IMR-90 (cell line): Measurements from ENCODE around the gene DOCK4. TPM values are rescaled to one million over a fixed set of nuclear protein-coding genes. Genes with fewer than 3 reads are reported as not detected.

Experiments used
- ATAC-seq: fragments of 200-7000 bp; cut with Tn5 transposase; 2 replicates; pipeline ENCODE4 v1.9.1; 2020; ENCODE audit warnings: low read depth, mild to moderate bottlenecking, moderate library complexity
- BruUV-seq: library from RNA; stranded (reverse); fragments of 400-500 nt; replicated peaks from 2 replicates; lab custom pipeline; 2021; lab: Mats Ljungman, UMichigan
- CTCF ChIA-PET: fragments of 300-600 bp; formaldehyde crosslinking; extraction: SDS; loops from one replicate; lab custom pipeline; 2021; ENCODE audit warnings: antibody characterized with exemption; lab: Yijun Ruan, JAX
- POLR2A ChIA-PET: fragments of 300-600 bp; sonication (Branson Sonifier 250); formaldehyde crosslinking; loops from one replicate; lab custom pipeline; 2022; ENCODE audit warnings: antibody characterized with exemption; ENCODE audit not compliant: unreplicated experiment; lab: Charles Lee
- DNase-seq: peaks from one replicate; pipeline ENCODE4 v3.0.0; 2013
- H2AFZ ChIP-seq: replicated peaks from 2 replicates; pipeline ENCODE3; 2013; ENCODE audit warnings: low read length, mild to moderate bottlenecking; ENCODE audit not compliant: poor library complexity
- H2AK5ac ChIP-seq: 2 replicates; pipeline ENCODE4 v1.6.1; 2013; ENCODE audit warnings: low read depth, low read length, inconsistent platforms
- H2AK9ac ChIP-seq: replicated peaks from 2 replicates; pipeline ENCODE3; 2013; ENCODE audit warnings: mild to moderate bottlenecking, low read depth, low read length, moderate library complexity; ENCODE audit not compliant: poor library complexity
- H2BK120ac ChIP-seq: 2 replicates; pipeline ENCODE4 v1.6.1; 2013; ENCODE audit warnings: low read depth, low read length, inconsistent platforms
- H2BK15ac ChIP-seq: 3 replicates; pipeline ENCODE4 v1.6.1; 2013; ENCODE audit warnings: low read depth, low read length, inconsistent platforms
- H2BK20ac ChIP-seq: 2 replicates; pipeline ENCODE4 v1.6.1; 2013; ENCODE audit warnings: low read depth, mild to moderate bottlenecking, inconsistent platforms, low read length, moderate library complexity
- H2BK5ac ChIP-seq: 2 replicates; pipeline ENCODE4 v1.6.1; 2013; ENCODE audit warnings: mild to moderate bottlenecking, low read depth, low read length, inconsistent platforms; ENCODE audit not compliant: poor library complexity, severe bottlenecking
- H3K14ac ChIP-seq: replicated peaks from 2 replicates; pipeline ENCODE4 v1.6.1; 2013; ENCODE audit warnings: low read depth, low read length, inconsistent platforms
- H3K18ac ChIP-seq: 2 replicates; pipeline ENCODE4 v1.6.1; 2013; ENCODE audit warnings: low read depth, low read length, control low read depth
- H3K23ac ChIP-seq: 2 replicates; pipeline ENCODE4 v1.6.1; 2013; ENCODE audit warnings: low read depth, low read length, inconsistent platforms
- H3K27ac ChIP-seq: 2 replicates; pipeline ENCODE4 v1.5.1; 2013; ENCODE audit warnings: mild to moderate bottlenecking, control low read depth, low read length; ENCODE audit not compliant: insufficient read depth
- H3K27me3 ChIP-seq: 2 replicates; pipeline ENCODE4 v1.6.1; 2013; ENCODE audit warnings: low read length; ENCODE audit not compliant: control insufficient read depth, insufficient read depth
- H3K36me3 ChIP-seq: 2 replicates; pipeline ENCODE4 v1.6.1; 2013; ENCODE audit warnings: low read length, mixed read lengths; ENCODE audit not compliant: control insufficient read depth, insufficient read depth
- H3K4ac ChIP-seq: 2 replicates; pipeline ENCODE4 v1.6.1; 2013; ENCODE audit warnings: low read depth, low read length, inconsistent platforms
- H3K4me1 ChIP-seq: 2 replicates; pipeline ENCODE4 v1.6.1; 2013; ENCODE audit warnings: low read length, mixed read lengths; ENCODE audit not compliant: control insufficient read depth, insufficient read depth
- H3K4me2 ChIP-seq: 2 replicates; pipeline ENCODE4 v1.6.1; 2013; ENCODE audit warnings: low read depth, mild to moderate bottlenecking, control low read depth, low read length, moderate library complexity
- H3K4me3 ChIP-seq: 2 replicates; pipeline ENCODE4 v1.5.1; 2013; ENCODE audit warnings: low read depth, mild to moderate bottlenecking, control low read depth, low read length, moderate library complexity; ENCODE audit not compliant: insufficient read depth
- H3K56ac ChIP-seq: 2 replicates; pipeline ENCODE4 v1.6.1; 2013; ENCODE audit warnings: low read length, inconsistent platforms; ENCODE audit not compliant: insufficient read depth; ENCODE audit errors: extremely low read depth
- H3K79me1 ChIP-seq, 2 experiments: 2 replicates each; pipeline ENCODE4 v1.6.1; 2013; ENCODE audit warnings: low read length in 2 of 2, inconsistent platforms in 1 of 2, low read depth in 1 of 2
- H3K9ac ChIP-seq: 2 replicates; pipeline ENCODE4 v1.6.1; 2013; ENCODE audit warnings: low read depth, low read length, control low read depth
- H3K9me1 ChIP-seq: 2 replicates; pipeline ENCODE4 v1.6.1; 2013; ENCODE audit warnings: low read length, inconsistent platforms; ENCODE audit not compliant: insufficient read depth
- H3K9me3 ChIP-seq: 2 replicates; pipeline ENCODE4 v1.6.1; 2013; ENCODE audit warnings: low read length; ENCODE audit not compliant: control insufficient read depth, insufficient read depth
- H4K20me1 ChIP-seq: 2 replicates; pipeline ENCODE4 v1.6.1; 2013; ENCODE audit warnings: low read length, inconsistent platforms; ENCODE audit not compliant: insufficient read depth
- H4K5ac ChIP-seq: 2 replicates; pipeline ENCODE4 v1.6.1; 2013; ENCODE audit warnings: mild to moderate bottlenecking, low read depth, low read length, control low read depth
- H4K8ac ChIP-seq, 2 experiments: 2 replicates each; pipeline ENCODE4 v1.6.1; 2013; ENCODE audit warnings: low read depth in 2 of 2, low read length in 2 of 2, control low read depth in 1 of 2, inconsistent platforms in 1 of 2
- H4K91ac ChIP-seq: 2 replicates; pipeline ENCODE4 v1.6.1; 2013; ENCODE audit warnings: low read depth, low read length, inconsistent platforms; ENCODE audit not compliant: insufficient read depth
- CEBPB ChIP-seq: IDR thresholded peaks from 2 replicates; pipeline ENCODE4 v1.6.1; 2012; ENCODE audit warnings: low read depth, low read length, improper control_type of control experiment
- CHD1 ChIP-seq: IDR thresholded peaks from 2 replicates; pipeline ENCODE4 v1.6.1; 2012; ENCODE audit warnings: low read depth, low read length, improper control_type of control experiment
- CTCF ChIP-seq: conservative IDR thresholded peaks from 2 replicates; pipeline ENCODE4 v1.5.1; 2012; ENCODE audit warnings: mild to moderate bottlenecking, low read depth, low read length, improper control_type of control experiment
- ELK1 ChIP-seq: fragments of 150-350 bp; IDR thresholded peaks from 2 replicates; pipeline ENCODE4 v1.6.1; 2016; ENCODE audit warnings: low read depth, mild to moderate bottlenecking, low read length, moderate library complexity, borderline replicate concordance
- FOS ChIP-seq: fragments of 150-350 bp; IDR thresholded peaks from 2 replicates; pipeline ENCODE4 v1.6.1; 2016; ENCODE audit warnings: low read depth, low read length
- MAFK ChIP-seq: IDR thresholded peaks from 2 replicates; pipeline ENCODE4 v1.6.1; 2012; ENCODE audit warnings: low read depth, low read length, improper control_type of control experiment
- MAZ ChIP-seq: IDR thresholded peaks from 2 replicates; pipeline ENCODE4 v1.6.1; 2012; ENCODE audit warnings: low read depth, mild to moderate bottlenecking, low read length, improper control_type of control experiment, moderate library complexity, borderline replicate concordance
- MXI1 ChIP-seq: IDR thresholded peaks from 2 replicates; pipeline ENCODE4 v1.6.1; 2012; ENCODE audit warnings: low read depth, mild to moderate bottlenecking, low read length, moderate library complexity, borderline replicate concordance
- NFE2L2 ChIP-seq: fragments of 150-350 bp; IDR thresholded peaks from 2 replicates; pipeline ENCODE4 v1.6.1; 2016; ENCODE audit warnings: low read depth, mild to moderate bottlenecking, low read length
- POLR2A ChIP-seq: IDR thresholded peaks from 2 replicates; pipeline ENCODE4 v1.6.1; 2012; ENCODE audit warnings: mild to moderate bottlenecking, low read depth, low read length
- RAD21 ChIP-seq: IDR thresholded peaks from 2 replicates; pipeline ENCODE4 v1.6.1; 2012; ENCODE audit warnings: low read length, improper control_type of control experiment
- RCOR1 ChIP-seq: IDR thresholded peaks from 2 replicates; pipeline ENCODE4 v1.6.1; 2012; ENCODE audit warnings: mild to moderate bottlenecking, low read length, improper control_type of control experiment; ENCODE audit not compliant: insufficient replicate concordance
- RFX5 ChIP-seq: IDR thresholded peaks from 2 replicates; pipeline ENCODE4 v1.8.0; 2012; ENCODE audit warnings: low read depth, mild to moderate bottlenecking, low read length, moderate library complexity
- USF2 ChIP-seq: fragments of 150-350 bp; IDR thresholded peaks from 2 replicates; pipeline ENCODE4 v1.6.1; 2017; ENCODE audit warnings: mild to moderate bottlenecking, antibody characterized with exemption, low read length, low read depth
- WGBS, 2 experiments: methylation state at CpG; one replicate each; pipeline versions ENCODE4 v1.1.5 to v1.1.7; 2013; ENCODE audit warnings: missing lambda C conversion rate in 2 of 2; ENCODE audit not compliant: insufficient read length in 1 of 2; ENCODE audit errors: extremely low coverage in 2 of 2; 5-methylcytosine and 5-hydroxymethylcytosine counted together
- dilution Hi-C: fragments of 300-500 bp; cut with HindIII; formaldehyde crosslinking; loops from one replicate; pipeline ENCODE4 v1.14.3; 2018; ENCODE audit warnings: low sequenced_read_pairs; ENCODE audit not compliant: unreplicated experiment
- in situ Hi-C: fragments of 300-500 bp; cut with MboI; formaldehyde crosslinking; loops from 3 replicates; pipeline ENCODE4 v1.14.3; 2019; ENCODE audit warnings: low sequenced_read_pairs, inconsistent platforms, mixed read lengths
- intact Hi-C: fragments of 100-400 bp; cut with micrococcal nuclease; formaldehyde crosslinking; loops from 2 replicates; pipeline ENCODE4 v1.10.0; 2022
- polyA plus RNA-seq, 3 experiments: library from polyadenylated mRNA; depleted of rRNA; stranded (reverse); fragments of >200 nt; gene quantifications; 2 replicates each; pipeline ENCODE4 v1.2.3, GENCODE V29; 2012; ENCODE audit warnings: low replicate concordance in 1 of 3
- total RNA-seq: library from RNA; depleted of rRNA; stranded (reverse); fragments of >200 nt; gene quantifications from 2 replicates; pipeline ENCODE4 v1.2.3, GENCODE V29; 2012

DOCK4 gene
- total and polyA plus RNA-seq, 2 of the 4 experiments (the other 2 are of a cell fraction): 4.4 to 12.2 TPM

- H2AK9ac ChIP-seq: no peak overlapping the region
- H2AK5ac ChIP-seq: no peak overlapping the region
- CTCF ChIA-PET: no interaction called here
- no peaks in the 10 kb centered on the region for H4K20me1 ChIP-seq
- peak overlapping the region; percentile 33 for H2BK5ac ChIP-seq
- no peak overlapping the region for H2AFZ ChIP-seq
- in situ Hi-C loops: no loop called here
- H3K14ac ChIP-seq: peak overlapping the region; percentile 62
- H4K5ac ChIP-seq: no peak overlapping the region
- H4K91ac ChIP-seq: no peak overlapping the region
- no peaks in the 10 kb centered on the region for H3K27me3 ChIP-seq
- no TSS peak for BruUV-seq
- H3K27ac ChIP-seq: no peak overlapping the region
- POLR2A ChIA-PET: no interaction called here
- H4K8ac ChIP-seq: no peak overlapping the region
- no peak overlapping the region for H3K4me3 ChIP-seq
- H3K23ac ChIP-seq: no peak overlapping the region; the same call in 1 of the 2 replicates
- peaks cover 3% of the 10 kb centered on the region; the same call in 1 of the 2 replicates for H3K4me1 ChIP-seq
- no peak overlapping the region for H3K18ac ChIP-seq
- H3K36me3 ChIP-seq: no peaks in the 10 kb centered on the region
- TF ChIP-seq MXI1 (no peak), RCOR1 (no peak), CTCF (no peak), ELK1 (no peak), RAD21 (no peak), RFX5 (no peak), FOS (no peak), NFE2L2 (no peak), MAFK (no peak), USF2 (no peak), CHD1 (no peak), CEBPB (no peak), MAZ (no peak), POLR2A (no peak)
- ATAC-seq: peak; percentile 63
- H2BK120ac ChIP-seq: peak overlapping the region; percentile 23; the same call in 1 of the 2 replicates
- peak overlapping the region; percentile 23; the same call in 1 of the 2 replicates for H3K4ac ChIP-seq
- H3K79me1 ChIP-seq: peaks cover 3 to 13% of the 10 kb centered on the region in 2 experiments; a peak in 3 of 4 replicates
- no peak overlapping the region for H2BK15ac ChIP-seq
- no peaks in the 10 kb centered on the region for H3K9me1 ChIP-seq
- H3K4me2 ChIP-seq: peak overlapping the region; percentile 47; the same call in 1 of the 2 replicates
- WGBS, 2 experiments: no CpG with 5 or more reads among the region's 2 CpGs
- no peak overlapping the region for H2BK20ac ChIP-seq
- H3K9ac ChIP-seq: no peak overlapping the region
- DNase-seq: peak; percentile 47
- intact Hi-C loops: no loop called here
- dilution Hi-C loops: no loop called here
- H3K9me3 ChIP-seq: no peaks in the 10 kb centered on the region
- no peak overlapping the region for H3K56ac ChIP-seq
Observed at GRCh38 chr7:112122798-112123197, 83.4 kb downstream of the DOCK4 start.
